Hematopoietic multipotent progenitor cell treated with erythropoietin and hydrocortisone succinate and interleukin-3 and kit ligand, for 8 days (in vitro differentiated cells): Measurements from ENCODE around the gene ZNF581.

Experiments
- DNase-seq: peaks from one replicate; pipeline ENCODE4 v3.0.0-alpha.2; 2015

ZNF581 gene

DNA sequence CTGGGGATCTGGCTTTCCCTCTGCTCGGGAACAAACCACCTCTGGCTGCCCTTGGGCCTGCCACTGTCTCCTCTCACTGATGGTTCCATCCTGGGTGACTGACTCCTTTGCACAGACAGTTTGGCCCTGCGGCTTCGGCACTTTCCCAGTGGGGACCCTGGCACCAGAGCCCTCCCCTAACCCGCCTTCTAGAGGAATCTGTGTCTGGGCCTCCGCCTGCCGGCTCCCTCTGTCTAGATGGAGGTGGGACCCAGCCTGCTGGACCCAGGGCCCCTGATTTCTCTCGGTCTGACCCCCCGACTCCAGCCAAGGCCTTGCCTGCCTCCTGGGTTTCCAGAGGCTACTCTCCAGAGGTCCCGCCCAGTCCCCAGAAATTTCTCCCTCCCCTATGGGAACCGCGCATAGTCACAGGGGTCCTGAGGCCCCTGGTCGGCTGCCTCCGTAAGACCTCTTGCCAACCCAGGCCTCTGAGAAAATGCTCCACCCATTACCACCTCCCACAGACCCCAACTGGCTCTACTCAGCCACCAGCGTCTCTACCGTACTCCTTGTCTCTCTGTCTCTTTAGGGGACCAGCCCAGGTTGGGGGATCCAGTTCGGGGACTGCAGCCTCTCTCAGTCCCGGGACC lies 7.3 kb downstream of the ZNF581 start:
- no peak for DNase-seq

DNA sequence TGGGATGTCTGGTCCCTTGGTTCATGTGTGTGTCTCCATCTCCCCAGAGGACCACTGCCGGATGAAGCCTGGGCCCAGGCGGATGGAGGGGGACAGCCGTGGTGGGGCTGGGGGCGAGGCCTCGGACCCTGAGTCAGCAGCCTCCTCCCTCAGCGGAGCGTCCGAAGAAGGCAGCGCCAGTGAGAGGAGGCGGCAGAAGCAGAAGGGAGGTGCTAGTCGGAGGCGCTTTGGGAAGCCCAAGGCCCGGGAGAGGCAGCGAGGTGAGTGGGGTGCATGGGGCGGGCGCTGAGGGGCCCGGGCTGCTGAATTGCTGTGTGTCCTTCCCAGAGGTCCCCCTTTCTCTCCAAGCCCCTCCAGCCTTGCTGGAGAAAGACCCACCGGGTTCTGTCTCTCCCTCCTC lies 7.8 kb downstream of the ZNF581 start:
- DNase-seq: no peak

DNA sequence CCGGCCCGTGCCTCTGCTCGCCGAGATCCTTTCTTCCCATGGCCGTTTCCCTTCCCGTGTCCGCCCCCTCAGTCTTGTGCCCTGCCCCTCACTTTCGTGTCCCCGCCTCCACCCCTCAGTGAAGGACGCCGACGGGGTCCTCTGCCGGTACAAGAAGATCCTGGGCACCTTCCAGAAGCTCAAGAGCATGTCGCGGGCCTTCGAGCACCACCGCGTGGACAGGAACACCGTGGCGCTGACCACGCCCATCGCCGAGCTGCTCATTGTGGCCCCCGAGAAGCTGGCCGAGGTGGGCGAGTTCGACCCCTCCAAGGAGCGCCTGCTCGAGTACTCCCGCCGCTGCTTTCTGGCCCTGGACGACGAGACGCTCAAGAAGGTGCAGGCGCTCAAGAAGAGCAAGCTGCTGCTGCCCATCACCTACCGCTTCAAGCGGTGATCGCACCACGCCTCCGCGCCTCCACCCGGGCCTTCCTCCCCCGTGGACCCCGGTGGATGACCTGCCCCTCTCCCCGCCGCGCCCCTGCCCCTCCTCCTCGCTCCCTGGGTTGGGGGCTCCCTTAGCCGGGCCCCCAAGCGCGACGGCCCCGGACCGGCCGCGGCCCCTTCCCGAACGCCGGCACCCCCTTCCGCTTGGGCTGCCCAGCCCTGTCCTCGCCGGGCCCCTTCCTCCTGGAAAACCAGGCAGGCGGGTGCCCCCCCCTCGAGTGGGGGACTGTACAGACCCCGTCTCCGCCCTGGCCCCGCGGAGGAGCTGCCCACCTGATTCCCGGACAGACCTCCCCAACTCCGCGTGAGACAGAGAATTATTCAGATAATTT lies 9.1 kb downstream of the ZNF581 start:
- no peak for DNase-seq

DNA sequence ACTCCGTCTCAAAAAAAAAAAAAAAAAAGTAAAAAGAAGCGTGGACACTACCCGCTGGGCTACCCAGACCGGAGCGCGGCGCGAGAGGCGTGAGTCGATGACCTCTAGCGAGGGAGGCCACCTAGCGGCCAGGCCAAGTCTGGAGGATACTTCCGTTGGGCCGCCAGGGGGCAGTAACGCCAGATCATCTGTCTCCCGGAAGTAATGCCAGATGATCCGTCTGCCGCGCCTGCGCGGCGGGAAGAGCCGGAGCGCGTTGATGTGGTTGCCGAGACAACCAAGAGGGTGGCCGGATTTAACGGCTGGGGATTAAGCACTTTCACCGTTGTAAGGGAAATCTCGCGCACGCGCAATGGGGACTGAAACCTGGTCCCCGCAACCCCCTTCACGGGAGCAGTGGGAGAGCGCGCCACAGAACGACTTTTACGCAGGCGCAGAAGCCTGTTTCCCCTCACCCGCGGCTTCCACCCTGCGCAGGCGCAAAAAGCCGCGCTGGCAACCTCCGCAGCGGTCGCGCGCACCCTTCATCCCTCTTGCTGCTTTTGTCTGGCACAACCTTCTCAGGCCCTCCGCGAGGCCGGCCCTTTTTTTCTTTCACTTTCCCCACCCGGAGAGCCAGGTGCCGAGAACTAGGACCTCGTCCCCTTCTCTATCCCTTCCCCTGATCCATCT lies 10.3 kb downstream of the ZNF581 start:
- peak; percentile 99 for DNase-seq

DNA sequence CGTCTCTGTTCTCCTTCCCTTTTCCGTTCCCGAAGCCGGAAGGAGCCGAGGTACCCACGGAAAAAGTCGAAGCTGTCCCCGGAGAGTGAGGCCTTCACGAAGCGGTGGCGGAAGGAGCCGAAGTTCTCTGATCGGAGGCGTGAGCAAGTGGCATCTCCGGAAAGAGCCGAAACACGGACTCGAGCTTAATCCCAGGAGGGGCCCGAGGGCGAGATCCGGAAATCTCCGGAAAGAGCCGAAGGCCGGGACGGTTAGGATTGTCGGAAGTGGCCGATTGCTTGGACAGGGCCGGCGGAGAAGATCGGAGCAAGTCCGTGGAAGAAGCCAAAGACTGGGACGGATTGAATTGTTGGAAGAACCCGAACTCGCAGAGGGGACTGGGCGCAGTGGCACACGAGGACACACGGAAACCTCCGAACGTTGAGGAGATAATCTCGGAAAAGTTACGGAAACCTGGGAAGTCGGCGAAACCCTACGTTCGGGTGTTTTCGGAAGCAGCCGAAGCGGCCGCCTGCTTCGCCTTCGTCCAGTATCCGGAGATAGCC lies 10.9 kb downstream of the ZNF581 start:
- peak; percentile 100 for DNase-seq

DNA sequence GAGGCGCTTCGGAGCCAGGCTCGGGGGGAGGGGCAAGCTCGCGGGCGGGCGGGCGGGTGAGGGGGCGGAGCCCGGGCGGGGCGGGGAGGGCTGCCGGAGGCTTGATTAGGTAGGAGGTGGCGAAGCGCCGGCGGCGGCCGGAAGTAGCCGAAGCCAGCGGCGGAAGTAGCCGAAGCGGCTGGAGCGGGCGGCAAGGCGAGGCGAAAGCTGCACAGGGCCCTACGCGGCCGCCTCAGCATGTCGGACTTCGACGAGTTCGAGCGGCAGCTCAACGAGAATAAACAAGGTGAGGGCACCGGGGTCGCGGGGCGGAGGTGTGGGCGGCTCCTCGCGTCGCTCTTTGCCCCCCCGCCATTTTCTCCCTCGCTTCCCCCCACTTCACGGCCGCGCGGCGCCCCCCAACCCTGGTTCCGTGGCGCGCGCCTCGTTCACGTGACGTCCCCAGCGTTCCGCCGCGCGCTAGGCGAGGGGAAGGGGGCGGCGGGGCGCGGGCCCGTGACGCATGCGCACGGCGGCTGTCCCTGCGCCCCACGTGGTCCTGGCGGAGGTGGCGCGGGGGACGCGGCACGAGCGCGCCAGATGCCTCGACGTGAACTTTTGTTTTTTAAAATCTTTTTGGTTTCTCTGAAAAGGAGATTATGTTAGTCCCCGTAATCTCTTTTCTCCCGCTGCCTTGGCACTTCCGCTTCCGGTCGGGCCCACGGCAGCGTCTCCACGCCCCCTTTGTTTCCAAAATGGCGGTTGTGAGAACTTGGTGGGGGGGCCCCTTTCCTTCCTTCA lies 11.6 kb downstream of the ZNF581 start, which contains the start of gene U2AF2:
Gene U2AF2 (plus strand): TSS at position 168 of the 780 bp plus-strand sequence. CDS start 70 bp downstream, at position 238.
- peak; percentile 93 for DNase-seq

DNA sequence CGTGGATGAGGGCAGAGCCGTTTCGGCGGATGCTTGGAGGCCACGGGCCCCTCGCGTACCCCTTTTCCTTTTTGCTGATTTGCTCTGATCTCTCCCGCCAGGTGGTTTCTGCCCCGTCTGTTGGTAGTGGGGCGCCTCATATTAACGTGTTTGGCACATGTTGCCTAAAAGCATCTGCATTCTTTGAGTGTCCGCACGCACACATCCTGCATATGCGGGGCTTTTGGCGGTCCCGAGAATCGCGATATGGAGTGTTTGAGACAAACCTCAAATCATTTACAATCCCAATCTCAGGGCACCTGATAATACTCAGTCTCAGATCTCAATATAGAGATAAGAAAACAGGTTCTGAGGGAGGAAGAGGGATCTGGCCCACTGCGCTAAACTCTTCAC lies 12.2 kb downstream of the ZNF581 start:
- DNase-seq: no peak

DNA sequence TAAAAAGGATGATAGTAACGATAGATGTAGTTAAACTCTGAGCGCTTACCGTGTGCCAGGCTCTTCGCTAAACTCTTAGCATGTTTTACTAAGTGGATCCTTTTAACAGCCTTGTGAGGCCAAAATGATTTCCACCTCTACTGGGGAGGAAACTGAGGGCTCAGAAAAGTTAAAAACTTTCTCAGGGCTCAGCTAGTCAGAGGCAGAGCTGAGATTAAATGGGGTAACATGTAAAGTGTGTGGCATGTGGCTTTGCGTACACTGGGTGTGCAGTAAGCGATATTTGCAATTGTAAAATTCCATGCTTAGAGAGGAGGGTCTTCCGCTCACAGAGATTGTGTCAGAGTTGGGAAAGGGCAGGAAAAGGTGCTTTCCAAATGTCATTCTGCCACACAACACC lies 13.1 kb downstream of the ZNF581 start:
- no peak for DNase-seq

DNA sequence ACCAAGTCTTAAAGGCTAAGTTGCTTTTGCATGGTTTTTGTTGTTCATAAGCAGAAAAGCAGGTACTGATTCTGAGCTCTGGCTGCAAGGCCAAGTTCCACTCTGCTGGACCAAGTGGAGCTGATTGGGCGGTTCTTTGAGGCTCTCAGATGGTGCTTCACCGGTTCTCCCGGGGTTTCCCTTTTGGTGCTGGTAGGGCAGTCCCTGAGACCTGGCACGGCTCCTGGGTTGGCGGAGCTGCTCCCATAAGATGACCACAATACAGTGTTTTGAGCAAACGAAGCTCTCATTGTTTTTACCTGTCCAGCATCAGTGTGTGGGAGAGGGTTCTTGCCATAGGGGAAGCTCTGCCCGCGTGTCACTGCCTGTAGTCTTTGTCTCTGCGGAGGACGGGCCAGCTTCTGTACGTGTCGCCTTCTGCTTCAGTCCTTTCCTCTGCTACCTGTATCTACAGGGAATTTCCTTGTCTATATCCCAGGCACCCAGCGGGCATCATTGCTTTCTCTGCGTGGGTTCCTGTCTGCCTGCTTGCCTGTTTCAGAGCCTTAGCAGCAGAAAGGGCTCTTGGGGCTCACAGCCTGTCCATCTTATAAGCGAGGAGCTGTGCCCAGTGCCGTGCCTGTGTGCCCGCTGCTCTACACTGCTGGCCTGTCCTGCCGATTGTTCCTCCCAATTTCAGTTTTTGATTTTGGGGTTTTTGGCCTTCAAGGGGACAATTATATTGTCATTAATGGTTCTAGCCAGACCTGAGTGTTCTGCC lies 13.7 kb downstream of the ZNF581 start:
- DNase-seq: no peak

DNA sequence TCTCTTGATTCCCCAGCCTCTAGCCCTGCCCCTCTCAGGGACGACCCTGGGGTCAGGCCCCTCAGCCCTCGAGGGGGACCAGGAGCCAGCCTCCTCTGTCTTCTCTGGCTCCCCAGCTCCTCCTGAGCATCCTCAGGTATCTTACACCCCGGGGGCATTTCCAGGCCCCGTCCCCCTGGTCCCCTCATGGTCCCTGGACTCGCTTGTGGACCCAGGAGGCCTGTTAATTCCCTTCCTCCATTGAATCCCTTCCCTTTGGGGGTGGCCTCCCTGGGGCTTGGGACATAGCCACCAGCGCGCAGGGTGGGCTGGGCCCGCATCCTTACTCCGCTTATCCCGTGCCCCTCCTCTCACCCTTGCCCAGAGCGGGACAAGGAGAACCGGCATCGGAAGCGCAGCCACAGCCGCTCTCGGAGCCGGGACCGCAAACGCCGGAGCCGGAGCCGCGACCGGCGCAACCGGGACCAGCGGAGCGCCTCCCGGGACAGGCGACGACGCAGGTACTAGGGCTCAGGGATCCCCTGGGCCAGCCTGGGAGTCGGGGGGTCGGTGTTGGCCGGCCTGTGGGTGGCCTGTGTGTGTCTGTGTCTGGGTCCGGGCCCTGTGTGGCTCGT lies 15.5 kb downstream of the ZNF581 start:
- no peak for DNase-seq

DNA sequence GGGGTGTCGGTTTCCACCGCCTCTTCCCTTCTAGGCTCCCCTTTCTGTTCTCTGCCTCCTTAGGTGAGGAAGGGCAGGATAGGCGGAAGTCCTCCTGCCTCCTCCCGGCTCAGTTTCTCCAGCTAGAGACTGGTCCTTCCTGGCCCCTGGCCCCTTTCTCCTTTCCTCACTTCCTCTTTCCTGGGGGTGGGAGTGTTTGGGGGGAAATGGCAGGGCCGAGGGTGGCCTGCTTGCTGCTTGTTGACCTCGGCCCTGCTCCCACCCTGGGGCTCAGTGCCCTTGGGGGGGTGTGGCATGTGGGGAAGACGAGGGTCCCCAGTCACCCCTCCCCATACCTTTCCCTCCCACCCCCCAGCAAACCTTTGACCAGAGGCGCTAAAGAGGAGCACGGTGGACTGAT lies 16.4 kb downstream of the ZNF581 start:
- no peak for DNase-seq

DNA sequence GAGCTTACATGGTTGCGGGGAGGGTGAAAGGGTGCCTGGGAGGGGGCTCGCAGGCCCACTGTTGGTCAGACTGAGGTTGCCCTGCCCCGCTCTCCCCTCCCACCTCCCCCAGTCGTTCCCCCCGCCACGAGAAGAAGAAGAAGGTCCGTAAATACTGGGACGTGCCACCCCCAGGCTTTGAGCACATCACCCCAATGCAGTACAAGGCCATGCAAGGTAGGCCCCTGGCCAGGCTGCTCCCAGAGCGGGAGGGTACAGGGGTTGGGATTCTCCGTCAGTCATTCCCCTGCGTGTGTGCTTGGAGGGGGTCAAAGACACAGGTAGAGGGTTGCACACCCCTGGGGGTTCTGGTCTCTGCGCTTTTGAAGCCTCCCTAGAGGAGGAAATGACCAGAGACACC lies 17.0 kb downstream of the ZNF581 start:
- no peak for DNase-seq

DNA sequence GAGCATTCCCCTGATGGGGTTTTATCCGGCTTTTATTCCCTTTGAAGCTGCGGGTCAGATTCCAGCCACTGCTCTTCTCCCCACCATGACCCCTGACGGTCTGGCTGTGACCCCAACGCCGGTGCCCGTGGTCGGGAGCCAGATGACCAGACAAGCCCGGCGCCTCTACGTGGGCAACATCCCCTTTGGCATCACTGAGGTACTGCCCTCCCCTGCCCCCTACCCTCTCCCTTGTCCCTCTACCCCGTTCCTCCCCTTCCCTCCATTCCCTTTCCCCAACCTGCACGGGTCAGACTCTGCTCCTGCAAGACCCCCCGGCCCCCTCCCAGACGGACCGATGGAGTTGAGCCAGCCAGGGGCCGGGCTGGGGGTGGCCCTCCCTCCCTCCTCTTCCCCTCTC lies 17.5 kb downstream of the ZNF581 start:
- no peak for DNase-seq

DNA sequence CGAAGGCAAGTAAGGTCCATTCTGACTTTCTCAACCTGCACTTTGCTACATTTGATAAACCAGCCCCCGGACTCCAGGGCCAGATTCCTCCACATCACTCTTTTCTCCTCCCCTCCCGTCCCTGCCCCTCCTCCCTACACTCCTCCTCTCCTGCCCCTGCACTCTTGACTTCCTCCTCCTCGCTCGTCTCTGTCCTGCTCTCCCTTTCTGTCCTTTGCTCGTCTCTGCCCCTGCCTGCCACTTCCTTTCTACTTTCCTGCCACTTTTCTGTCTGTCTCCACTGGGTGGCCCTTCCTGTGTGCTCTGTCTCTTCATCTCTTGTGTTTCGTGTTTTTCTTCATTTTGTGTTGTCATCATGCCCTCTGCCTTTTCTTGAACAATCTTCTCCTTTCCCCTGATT lies 18.4 kb downstream of the ZNF581 start:
- DNase-seq: no peak

DNA sequence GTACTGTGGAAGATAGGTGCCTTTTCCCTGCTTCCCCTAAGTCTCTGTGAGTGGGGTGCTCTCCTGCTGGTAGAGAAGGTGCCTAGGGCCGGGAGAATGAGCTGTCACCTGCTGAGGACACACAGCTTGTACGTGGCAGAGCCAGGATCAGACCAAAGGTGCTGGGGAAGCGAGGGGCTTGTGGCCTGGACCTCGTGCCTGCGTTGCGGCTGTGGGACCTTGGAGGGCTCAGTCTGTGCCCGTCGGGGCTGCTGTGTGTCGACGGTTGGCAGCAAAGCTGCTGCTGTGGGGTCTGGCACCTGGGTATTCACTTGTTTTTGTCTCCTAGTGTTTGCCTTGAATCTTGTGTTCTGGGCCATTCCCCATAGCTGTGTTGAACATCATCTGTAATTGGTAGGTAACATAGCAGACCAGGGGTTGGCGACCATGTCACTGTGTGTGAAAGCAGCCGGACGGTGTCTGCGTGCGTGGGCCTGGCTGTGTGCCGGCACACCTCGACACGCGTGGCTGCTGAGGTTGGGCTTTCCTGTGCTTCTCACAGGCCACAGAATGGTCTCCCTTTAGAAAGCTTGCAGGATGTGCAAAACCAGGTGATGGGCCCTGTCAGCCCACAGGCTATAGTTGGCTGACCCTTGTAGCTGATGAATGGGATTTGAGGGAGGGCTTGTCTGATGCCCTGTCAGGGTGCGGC lies 20.5 kb downstream of the ZNF581 start:
- DNase-seq: no peak

DNA sequence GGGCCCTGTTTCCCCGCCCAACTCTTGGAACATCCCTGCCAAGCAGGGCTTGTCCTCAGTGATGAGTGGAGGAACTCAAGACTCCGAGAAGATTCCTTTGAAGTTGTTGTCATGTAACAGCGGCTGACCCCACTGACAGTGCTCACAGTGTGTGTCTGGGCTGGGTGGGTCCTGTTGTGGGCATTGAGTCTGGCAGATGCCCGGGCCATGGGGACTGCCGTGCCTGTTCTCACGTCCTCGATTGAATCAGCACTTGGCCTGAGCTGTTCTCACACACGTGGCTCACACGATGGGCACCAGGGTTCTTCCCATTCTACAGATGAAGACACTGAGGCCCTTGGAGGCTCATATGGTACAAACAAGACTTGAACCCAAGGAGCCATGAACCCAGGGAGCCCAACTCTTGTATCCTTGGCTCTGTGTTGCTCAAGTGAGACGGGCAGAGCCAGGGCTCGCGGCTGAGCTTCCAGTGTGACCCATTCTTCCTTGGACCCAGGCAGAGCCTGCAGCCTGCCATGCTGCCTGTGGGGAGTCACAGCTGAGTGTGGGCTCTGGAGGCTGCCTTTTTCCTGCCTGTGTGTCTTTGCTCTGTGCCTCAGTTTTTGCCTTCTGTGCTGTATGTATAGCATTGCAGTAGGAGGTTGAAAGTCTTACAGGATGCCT lies 23.0 kb downstream of the ZNF581 start:
- no peak for DNase-seq

DNA sequence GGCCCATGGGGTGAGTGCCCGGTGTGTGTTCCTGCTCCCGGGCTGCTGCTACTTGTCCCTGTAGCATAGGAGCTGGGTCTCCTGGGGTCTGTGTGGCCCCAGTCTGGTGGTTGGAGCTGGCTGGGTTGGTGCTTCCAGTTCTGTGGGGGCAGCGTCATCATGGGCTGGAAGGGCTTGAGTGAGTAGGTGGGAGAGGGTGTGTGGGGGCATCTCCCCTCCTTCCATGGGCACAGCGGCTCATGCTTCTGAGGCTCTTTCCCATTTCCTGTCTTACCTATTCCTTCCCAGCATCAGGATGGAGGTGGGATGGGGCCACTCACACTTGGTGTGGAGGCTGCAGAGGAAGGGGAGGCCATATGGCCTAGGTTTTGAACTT lies 23.5 kb downstream of the ZNF581 start:
- DNase-seq: no peak

DNA sequence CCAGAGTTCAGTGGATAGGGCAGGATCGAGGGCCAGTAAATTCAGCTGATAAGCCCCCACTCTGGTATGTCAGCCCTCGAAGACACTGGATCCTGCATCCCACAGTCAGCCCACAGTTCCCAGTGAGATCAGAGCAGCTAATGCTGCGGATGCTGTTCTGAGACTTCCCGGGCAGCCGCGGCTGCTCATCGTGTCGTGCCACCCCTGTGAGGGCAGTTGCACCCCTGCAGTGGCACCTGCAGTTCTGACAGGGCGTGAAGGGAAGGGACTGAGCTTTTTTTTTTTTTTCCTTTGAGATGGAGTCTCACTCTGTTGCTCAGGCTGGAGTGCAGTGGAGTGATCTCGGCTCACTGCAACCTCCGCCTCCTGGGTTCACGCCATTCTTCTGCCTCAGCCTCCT lies 24.1 kb downstream of the ZNF581 start:
- no peak for DNase-seq

DNA sequence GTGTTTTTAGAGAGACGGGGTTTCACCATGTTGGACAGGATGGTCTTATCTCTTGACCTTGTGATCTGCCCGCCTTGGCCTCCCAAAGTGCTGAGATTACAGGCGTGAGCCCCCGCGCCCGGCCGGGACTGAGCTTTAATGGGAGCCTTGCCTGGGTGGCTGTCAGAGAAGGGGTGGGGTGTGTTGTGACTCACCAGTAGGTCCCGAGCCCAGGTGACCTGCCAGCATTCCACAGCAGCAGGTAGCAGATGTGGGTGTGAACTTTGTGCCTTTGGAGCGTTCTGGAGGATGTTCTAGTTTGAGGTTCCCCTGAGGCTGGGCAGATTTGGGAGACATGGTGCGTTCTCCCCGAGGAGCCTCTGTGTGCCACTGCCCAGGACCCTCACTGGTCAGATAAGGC lies 24.5 kb downstream of the ZNF581 start:
- no peak for DNase-seq

DNA sequence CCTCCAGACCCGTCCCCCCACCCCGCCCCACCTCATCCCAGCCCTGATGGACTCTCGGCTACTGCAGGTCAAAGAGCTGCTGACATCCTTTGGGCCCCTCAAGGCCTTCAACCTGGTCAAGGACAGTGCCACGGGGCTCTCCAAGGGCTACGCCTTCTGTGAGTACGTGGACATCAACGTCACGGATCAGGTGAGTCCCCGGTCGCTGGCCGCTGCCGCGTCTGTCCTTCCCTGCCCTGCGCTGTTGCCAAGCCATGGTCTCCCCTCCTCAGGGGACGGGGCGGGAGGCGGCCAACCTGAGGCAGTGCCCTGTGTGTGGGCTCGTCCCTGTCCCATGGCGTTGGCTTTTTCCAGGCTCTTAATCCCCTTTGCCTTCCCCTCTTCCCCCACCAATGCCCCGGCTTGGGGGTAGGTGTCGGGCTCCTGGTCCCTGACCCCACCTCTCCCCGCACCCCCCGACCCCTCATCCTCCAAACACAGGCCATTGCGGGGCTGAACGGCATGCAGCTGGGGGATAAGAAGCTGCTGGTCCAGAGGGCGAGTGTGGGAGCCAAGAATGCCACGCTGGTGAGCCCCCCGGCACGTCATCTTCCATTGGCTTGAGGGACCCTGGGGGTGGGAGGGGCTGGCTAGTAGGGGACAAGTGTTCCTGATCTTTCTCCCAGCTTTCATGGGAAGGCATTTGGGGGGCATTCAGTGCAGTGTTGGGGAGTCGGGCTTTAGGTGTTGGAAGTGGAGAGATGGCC lies 25.3 kb downstream of the ZNF581 start:
- DNase-seq: no peak
